Ishikawa (cell line): Measurements from ENCODE around the gene MSANTD1.

Experiments used
- CEBPB ChIP-seq: IDR thresholded peaks from 2 replicates; pipeline ENCODE4 v1.6.1; 2012
- CREB1 ChIP-seq: IDR thresholded peaks from 2 replicates; pipeline ENCODE4 v1.6.1; 2012; ENCODE audit warnings: low read depth
- EGR1 ChIP-seq: IDR thresholded peaks from 2 replicates; pipeline ENCODE4 v1.6.1; 2012
- EP300 ChIP-seq: IDR thresholded peaks from 2 replicates; pipeline ENCODE4 v1.6.1; 2012; ENCODE audit warnings: borderline replicate concordance
- FOXM1 ChIP-seq: IDR thresholded peaks from 2 replicates; pipeline ENCODE4 v1.6.1; 2012; ENCODE audit warnings: low read depth, borderline replicate concordance
- MAX ChIP-seq: IDR thresholded peaks from 2 replicates; pipeline ENCODE4 v1.6.1; 2012
- NFIC ChIP-seq: IDR thresholded peaks from 2 replicates; pipeline ENCODE4 v1.6.1; 2012
- RAD21 ChIP-seq: IDR thresholded peaks from 2 replicates; pipeline ENCODE4 v1.6.1; 2012; ENCODE audit warnings: low read depth
- REST ChIP-seq: IDR thresholded peaks from 2 replicates; pipeline ENCODE4 v1.6.1; 2012; ENCODE audit warnings: low read depth, mild to moderate bottlenecking
- TAF1 ChIP-seq: IDR thresholded peaks from 2 replicates; pipeline ENCODE4 v1.6.1; 2012; ENCODE audit warnings: low read depth, mild to moderate bottlenecking
- TCF12 ChIP-seq: IDR thresholded peaks from 2 replicates; pipeline ENCODE4 v1.6.1; 2012; ENCODE audit warnings: low read depth
- TEAD4 ChIP-seq: IDR thresholded peaks from 2 replicates; pipeline ENCODE4 v1.6.1; 2012
- USF1 ChIP-seq: IDR thresholded peaks from 2 replicates; pipeline ENCODE4 v1.6.1; 2012
- YY1 ChIP-seq: IDR thresholded peaks from 2 replicates; pipeline ENCODE4 v1.6.1; 2012; ENCODE audit warnings: low read depth
- ZBTB7A ChIP-seq: IDR thresholded peaks from 2 replicates; pipeline ENCODE4 v1.6.1; 2012; ENCODE audit warnings: low read depth

Gene MSANTD1

GRCh38 chr4:3223346-3223745 lies 25.6 kb upstream of the MSANTD1 start:
- TF ChIP-seq EP300 = no peak
- TF ChIP-seq CEBPB = no peak
- no peak for TF ChIP-seq TAF1
- TF ChIP-seq ZBTB7A = no peak
- no peak for TF ChIP-seq TCF12
- TF ChIP-seq FOXM1 = no peak
- no peak for TF ChIP-seq YY1
- TF ChIP-seq USF1 = no peak
- TF ChIP-seq EGR1 = no peak
- TF ChIP-seq NFIC = no peak
- TF ChIP-seq REST = no peak
- TF ChIP-seq RAD21 = no peak
- TF ChIP-seq CREB1 = no peak
- TF ChIP-seq TEAD4 = no peak

- no peak for TF ChIP-seq MAX
- TF ChIP-seq TEAD4 = no peak
- TF ChIP-seq USF1 = no peak
- TF ChIP-seq TAF1 = no peak
- no peak for TF ChIP-seq YY1
- no peak for TF ChIP-seq RAD21
- no peak for TF ChIP-seq FOXM1
- TF ChIP-seq REST = no peak
- no peak for TF ChIP-seq ZBTB7A
- TF ChIP-seq NFIC = no peak
- TF ChIP-seq CEBPB = no peak
- no peak for TF ChIP-seq CREB1
- no peak for TF ChIP-seq EP300
- no peak for TF ChIP-seq EGR1
- no peak for TF ChIP-seq TCF12
Observed at GRCh38 chr4:3223956-3224748, 24.8 kb upstream of the MSANTD1 start.

GRCh38 chr4:3225071-3225850 lies 23.7 kb upstream of the MSANTD1 start:
- TF ChIP-seq TCF12 (no peak), USF1 (no peak), MAX (no peak), TAF1 (no peak), EP300 (no peak), REST (no peak), CREB1 (no peak), EGR1 (no peak), ZBTB7A (no peak), FOXM1 (no peak), YY1 (no peak), RAD21 (no peak), CEBPB (no peak), NFIC (no peak)
